Heart left ventricle (tissue), 16 donors: ENCODE data around the gene GLMP. TPM values are rescaled to one million over a fixed set of nuclear protein-coding genes. Genes with fewer than 3 reads are reported as not detected.
A peak's percentile ranks its signal among the peaks of the same experiment; 100 is the strongest.

Source experiments
- ATAC-seq, 4 donors: fragments of 200-7000 bp; cut with Tn5 transposase; one replicate each; pipeline ENCODE4 v1.9.1; 2020 to 2022; ENCODE audit warnings: moderate library complexity in 4 of 4, mild to moderate bottlenecking in 3 of 4, moderate number of reproducible peaks in 1 of 4
- DNase-seq, 5 donors: peaks; one replicate each; pipeline ENCODE4 v3.0.0-alpha.2; 2020
- H3K27ac ChIP-seq, 12 donors: fragments of 200-600 bp; sonication (generic) in 4 of 12; one replicate each; pipeline versions ENCODE4 v1.5.0 to v1.8.0; 2016 to 2022; ENCODE audit warnings: mild to moderate bottlenecking in 2 of 12
- H3K27me3 ChIP-seq, 9 donors: fragments of 200-600 bp; sonication (generic) in 2 of 9; one replicate each; pipeline versions ENCODE4 v1.5.1 to v1.8.0; 2016 to 2022; ENCODE audit warnings: mild to moderate bottlenecking in 3 of 9
- H3K36me3 ChIP-seq, 9 donors: fragments of 200-600 bp; sonication (generic) in 2 of 9; one replicate each; pipeline versions ENCODE4 v1.5.0 to v1.8.0; 2018 to 2022; ENCODE audit warnings: mild to moderate bottlenecking in 2 of 9
- H3K4me1 ChIP-seq, 12 donors: fragments of 200-600 bp; sonication (generic) in 4 of 12; one replicate each; pipeline versions ENCODE4 v1.5.0 to v1.8.0; 2016 to 2022; ENCODE audit warnings: mild to moderate bottlenecking in 3 of 12
- H3K4me3 ChIP-seq, 12 donors: fragments of 200-600 bp; sonication (generic) in 4 of 12; one replicate each; pipeline versions ENCODE4 v1.5.0 to v1.8.0; 2017 to 2022; ENCODE audit warnings: mild to moderate bottlenecking in 9 of 12, moderate library complexity in 4 of 12
- H3K9me3 ChIP-seq, 12 donors: fragments of 200-600 bp; sonication (generic) in 4 of 12; one replicate each; pipeline versions ENCODE4 v1.5.0 to v1.8.0; 2016 to 2022; ENCODE audit warnings: mild to moderate bottlenecking in 1 of 12
- POLR2A ChIP-seq, 2 donors: fragments of 450-650 bp; IDR thresholded peaks; one replicate each; pipeline ENCODE4 v1.6.1; 2017; ENCODE audit warnings: antibody characterized with exemption in 2 of 2, mild to moderate bottlenecking in 2 of 2, moderate library complexity in 2 of 2
- WGBS, 4 donors: extraction: QIAGEN DNeasy Blood & Tissue Kit in 2 of 4; methylation state at CpG; one replicate each; pipeline versions ENCODE4 v1.1.5 to v1.1.7; 2013 to 2018; 5-methylcytosine and 5-hydroxymethylcytosine counted together
- intact Hi-C, 10 donors: fragments of 100-400 bp; cut with DNase I; formaldehyde crosslinking; loops; one replicate each; pipeline versions ENCODE4 v1.11.1 to v1.14.2; 2022
- long read RNA-seq, 3 donors: library from polyadenylated mRNA; unstranded; transcript quantifications; one replicate each; pipeline ENCODE4 v2.0.0, GENCODE V29; 2020 to 2021
- polyA plus RNA-seq, 2 donors: library from polyadenylated mRNA; stranded (reverse); fragments of 200-250 nt; gene quantifications; one replicate each; pipeline ENCODE4 v1.2.3, GENCODE V29; 2013
- total RNA-seq, 9 donors: library from RNA; depleted of rRNA in 2 of 9; stranded (reverse); fragments of >200 nt in 2 of 9; fragmentation: NEBNext Ultra II Directional in 3 of 9; extraction: Animal tissue kit (Norgen Biotek cat#: 25700) in 3 of 9; gene quantifications; one replicate each; pipeline versions ENCODE4 v1.1.0 to v1.2.4, GENCODE V29; 2016 to 2023
- TF ChIP-seq, protein P1 (sequence below), 12 donors: fragments of 200-600 bp; sonication (generic) in 4 of 12; IDR thresholded peaks; one replicate each; pipeline versions ENCODE4 v1.5.0 to v1.8.0; 2018 to 2022; ENCODE audit warnings: antibody characterized with exemption in 12 of 12, mild to moderate bottlenecking in 5 of 12
- donor health status: ischemic (EF 13 %, LVEDD 7.1; RV severe dilation, severe dysfunction).
- donor health status: healthy with polysubstance abuse.
- donor health status: DM: no; HTN: yes; CAD: no.
- donor health status: DM: no; HTN: no; CAD: no.
- donor health status: ischemic (EF 25% LVEDD 6.9; RV normal size, moderate dysfunction).
- donor health status: ischemic (EF 25% LVEDD 5.7; RV mildly dilated, moderate dysfunction).
- donor health status: healthy.
- donor health status: DM: yes; HTN: yes; CAD: no.
- donor health status: ischemic (EF 35%, LVEDD 5.7; RV mildly dilated, moderate dysfunction).
- donor health status: nonischemic (EF 11% LVEDD 7.7; RV severe dilation, severe dysfunction).
- donor health status: DM: yes; HTN: yes; CAD: no.
- donor health status: PGD.
- donor health status: ischemic (EF 29% LVEDD 5.4; RV normal size, mild dysfunction).
- donor health status: nonischemic (EF 23%, LVEDD 6.1; RV moderate dilation, normal function).

The GLMP gene, protein sequence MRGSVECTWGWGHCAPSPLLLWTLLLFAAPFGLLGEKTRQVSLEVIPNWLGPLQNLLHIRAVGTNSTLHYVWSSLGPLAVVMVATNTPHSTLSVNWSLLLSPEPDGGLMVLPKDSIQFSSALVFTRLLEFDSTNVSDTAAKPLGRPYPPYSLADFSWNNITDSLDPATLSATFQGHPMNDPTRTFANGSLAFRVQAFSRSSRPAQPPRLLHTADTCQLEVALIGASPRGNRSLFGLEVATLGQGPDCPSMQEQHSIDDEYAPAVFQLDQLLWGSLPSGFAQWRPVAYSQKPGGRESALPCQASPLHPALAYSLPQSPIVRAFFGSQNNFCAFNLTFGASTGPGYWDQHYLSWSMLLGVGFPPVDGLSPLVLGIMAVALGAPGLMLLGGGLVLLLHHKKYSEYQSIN
- total RNA-seq (10 to 100 TPM in 8 of 9 donors, 1 to 10 TPM in 1; 9.1 to 63.8 (median 16.7) TPM), polyA plus RNA-seq (10 to 100 TPM; 12.8 to 14.4 TPM)
- long read RNA-seq, donor 1, partial matches to known transcripts = 5 of 13 reads
- long read RNA-seq, donor 1, other reads (novel, unspliced or antisense) = 5 of 13 reads
- long read RNA-seq, donor 2, transcript GLMP-215 (5 exons, 1,364 nt) = minor isoform, 7 of 50 reads
- long read RNA-seq, donor 2, transcript GLMP-201 (6 exons, 1,604 nt) = major isoform, 28 of 50 reads
- long read RNA-seq, donor 2, partial matches to known transcripts = 5 of 50 reads
- long read RNA-seq, donor 2, other reads (novel, unspliced or antisense) = 7 of 50 reads
- long read RNA-seq, donor 3, transcript GLMP-201 (6 exons, 1,604 nt) = major isoform, 5 of 18 reads
- long read RNA-seq, donor 3, transcript GLMP-215 (5 exons, 1,364 nt) = major isoform, 5 of 18 reads
- long read RNA-seq, donor 3, partial matches to known transcripts = 3 of 18 reads
- long read RNA-seq, donor 3, other reads (novel, unspliced or antisense) = 5 of 18 reads

DNA sequence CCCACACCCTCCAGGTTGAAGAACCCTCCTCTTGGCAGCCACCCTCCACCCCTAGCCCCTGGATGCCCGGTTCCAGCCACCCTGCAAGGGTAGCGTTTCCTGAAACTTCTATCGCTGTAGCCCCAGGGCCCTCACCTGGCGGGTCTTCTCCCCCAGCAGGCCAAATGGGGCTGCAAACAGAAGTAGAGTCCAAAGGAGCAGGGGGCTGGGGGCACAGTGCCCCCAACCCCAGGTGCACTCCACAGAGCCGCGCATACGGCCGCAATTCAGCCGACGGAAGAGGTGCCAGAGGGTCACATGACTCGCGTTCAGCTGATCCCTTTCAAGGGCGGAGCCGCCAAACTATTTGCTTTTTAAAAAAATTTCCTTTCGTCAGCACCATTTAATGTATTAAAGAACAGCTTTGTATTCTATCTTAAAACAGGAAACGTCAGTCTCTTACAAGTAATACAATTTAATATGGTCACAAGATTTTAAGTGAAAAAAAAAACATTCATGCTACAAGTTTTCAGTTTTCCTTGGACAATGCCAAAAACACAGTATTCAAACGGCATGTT lies at the start of gene GLMP:
Gene GLMP, minus strand, starts transcription at position 289 of the 557 bp plus-strand sequence. Its CDS starts 34 bp downstream, at position 255.
- WGBS, 4 donors = 1 to 4% (median 1%) methylated on average over 17 of the region's 17 CpGs
- Histone ChIP-seq H3K4me3 (peak within 1 kb of the TSS; percentile 60 to 89 (median 68)), H3K4me1 (peaks cover 0 to 32% (median 14%) of the 10 kb centered on the region in 12 donors), H3K36me3 (peaks cover 0 to 17% (median 0%) of the 10 kb centered on the region in 9 donors), H3K27ac (peak within 1 kb of the TSS in 10 of 12 donors; percentile 0 to 77 (median 68)), H3K9me3 (no peaks in the 10 kb centered on the region), H3K27me3 (no peaks in the 10 kb centered on the region)
- intact Hi-C loops = no loop called here
- no peak for TF ChIP-seq POLR2A (IDR thresholded peaks at IDR 0.05)
- TF ChIP-seq, protein P1, sequence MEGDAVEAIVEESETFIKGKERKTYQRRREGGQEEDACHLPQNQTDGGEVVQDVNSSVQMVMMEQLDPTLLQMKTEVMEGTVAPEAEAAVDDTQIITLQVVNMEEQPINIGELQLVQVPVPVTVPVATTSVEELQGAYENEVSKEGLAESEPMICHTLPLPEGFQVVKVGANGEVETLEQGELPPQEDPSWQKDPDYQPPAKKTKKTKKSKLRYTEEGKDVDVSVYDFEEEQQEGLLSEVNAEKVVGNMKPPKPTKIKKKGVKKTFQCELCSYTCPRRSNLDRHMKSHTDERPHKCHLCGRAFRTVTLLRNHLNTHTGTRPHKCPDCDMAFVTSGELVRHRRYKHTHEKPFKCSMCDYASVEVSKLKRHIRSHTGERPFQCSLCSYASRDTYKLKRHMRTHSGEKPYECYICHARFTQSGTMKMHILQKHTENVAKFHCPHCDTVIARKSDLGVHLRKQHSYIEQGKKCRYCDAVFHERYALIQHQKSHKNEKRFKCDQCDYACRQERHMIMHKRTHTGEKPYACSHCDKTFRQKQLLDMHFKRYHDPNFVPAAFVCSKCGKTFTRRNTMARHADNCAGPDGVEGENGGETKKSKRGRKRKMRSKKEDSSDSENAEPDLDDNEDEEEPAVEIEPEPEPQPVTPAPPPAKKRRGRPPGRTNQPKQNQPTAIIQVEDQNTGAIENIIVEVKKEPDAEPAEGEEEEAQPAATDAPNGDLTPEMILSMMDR (IDR thresholded peaks at IDR 0.05) = no peak
- ATAC-seq (peak; percentile 27 to 67 (median 48)), DNase-seq (peak; percentile 69 to 82 (median 76))

DNA sequence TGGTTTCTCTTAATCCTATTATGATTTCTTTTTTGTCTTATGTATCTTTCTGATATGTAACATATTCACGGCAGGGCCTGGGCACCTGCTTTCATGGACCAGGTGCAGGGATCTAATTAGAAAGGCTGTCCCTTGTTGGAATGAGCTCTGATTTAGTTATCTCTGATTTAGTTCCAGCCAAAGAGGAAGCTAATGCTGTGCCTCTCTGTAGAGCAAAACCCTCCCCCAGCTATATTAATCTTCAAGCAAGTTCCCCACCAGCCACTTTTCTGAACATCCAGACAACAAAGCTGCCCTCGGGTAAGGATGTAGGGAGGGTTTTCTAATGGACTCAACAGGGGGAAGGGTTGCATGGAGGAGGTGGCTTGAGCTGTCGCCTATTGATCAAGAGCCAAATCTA lies 48.9 kb upstream of the GLMP start:
- H3K9me3 ChIP-seq = no peaks in the 10 kb centered on the region
- no peaks in the 10 kb centered on the region for H3K36me3 ChIP-seq
- no peak for TF ChIP-seq POLR2A (IDR thresholded peaks at IDR 0.05)
- TF ChIP-seq, protein P1 (IDR thresholded peaks at IDR 0.05) = no peak
- WGBS, 4 donors = 63 to 80% (median 68%) methylated on average over 3 of the region's 3 CpGs
- no peak for DNase-seq
- peaks cover 0 to 16% (median 0%) of the 10 kb centered on the region in 9 donors for H3K27me3 ChIP-seq
- H3K4me3 ChIP-seq = no peak overlapping the region
- no peak for ATAC-seq
- intact Hi-C loops = no loop called here
- H3K4me1 ChIP-seq = no peaks in the 10 kb centered on the region
- no peak overlapping the region for H3K27ac ChIP-seq

DNA sequence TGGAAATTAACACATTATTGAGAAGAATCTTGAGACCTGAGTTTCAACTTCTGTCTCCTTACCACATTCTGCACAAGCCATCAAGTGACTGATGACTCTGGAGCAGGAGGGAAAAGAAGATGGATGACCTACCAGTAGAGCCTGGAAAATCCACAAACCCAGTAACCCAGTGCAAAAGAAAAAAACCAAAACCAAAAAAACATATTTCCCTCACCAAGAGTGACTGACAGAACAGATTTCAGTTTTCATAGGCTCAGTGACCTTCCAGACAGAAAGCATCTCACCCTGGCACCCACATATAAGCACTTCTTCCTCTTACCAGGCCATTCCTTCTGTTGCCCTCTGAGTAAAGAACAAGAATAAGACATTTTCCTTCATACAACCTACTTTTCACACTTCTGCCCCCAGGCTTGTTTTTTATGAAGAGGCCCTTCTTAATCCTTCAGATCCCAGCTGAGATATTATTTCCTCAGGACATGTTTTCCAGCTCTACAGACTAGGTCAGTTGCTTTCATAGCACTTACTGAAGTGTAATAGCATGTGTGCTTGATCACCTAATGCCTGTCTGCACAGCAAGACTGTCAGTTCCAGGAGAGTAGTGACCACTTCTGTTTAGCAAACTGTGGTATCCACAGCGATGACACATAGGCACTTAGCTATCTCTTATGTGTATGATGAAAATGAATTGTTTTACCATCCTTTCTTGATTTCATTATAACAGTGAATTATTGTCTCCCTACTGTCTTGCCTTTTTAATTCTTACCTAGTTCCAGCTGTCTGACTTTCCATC lies 46.9 kb upstream of the GLMP start:
- ATAC-seq (no peak), DNase-seq (no peak)
- TF ChIP-seq POLR2A (IDR thresholded peaks at IDR 0.05) = no peak
- TF ChIP-seq, protein P1 (IDR thresholded peaks at IDR 0.05) = no peak
- H3K27me3 ChIP-seq = peaks cover 0 to 16% (median 0%) of the 10 kb centered on the region in 9 donors
- intact Hi-C loops = no loop called here
- peaks cover 0 to 3% (median under 1%) of the 10 kb centered on the region in 12 donors for H3K4me1 ChIP-seq
- no peaks in the 10 kb centered on the region for H3K9me3 ChIP-seq
- no peak overlapping the region for H3K27ac ChIP-seq
- H3K36me3 ChIP-seq = no peaks in the 10 kb centered on the region
- H3K4me3 ChIP-seq = no peak overlapping the region
- 82 to 92% (median 89%) methylated on average over 1 of the region's 1 CpG for WGBS, 4 donors
